ENCODE measurements around the gene LMBRD2.

LMBRD2 gene

DNA sequence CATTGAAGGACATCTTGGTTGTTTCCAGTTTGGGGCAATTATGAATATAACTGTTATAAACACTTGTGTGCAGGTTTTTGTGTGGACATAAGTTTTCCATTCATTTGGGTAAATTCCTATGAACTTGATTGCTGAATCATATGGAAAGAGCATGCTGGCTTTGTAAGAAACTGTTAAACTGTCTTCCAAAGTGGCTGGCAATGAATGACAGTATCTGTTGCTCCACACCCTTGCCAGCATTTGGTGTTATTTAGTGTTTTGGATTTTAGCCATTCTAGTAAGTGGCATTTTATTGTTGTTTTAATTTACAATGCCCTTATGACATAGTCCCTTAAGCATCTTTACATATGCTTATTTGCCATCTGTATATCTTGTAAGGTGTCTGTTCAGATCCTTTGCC lies 55.2 kb downstream of the LMBRD2 start:
- DNase-seq: no peak

DNA sequence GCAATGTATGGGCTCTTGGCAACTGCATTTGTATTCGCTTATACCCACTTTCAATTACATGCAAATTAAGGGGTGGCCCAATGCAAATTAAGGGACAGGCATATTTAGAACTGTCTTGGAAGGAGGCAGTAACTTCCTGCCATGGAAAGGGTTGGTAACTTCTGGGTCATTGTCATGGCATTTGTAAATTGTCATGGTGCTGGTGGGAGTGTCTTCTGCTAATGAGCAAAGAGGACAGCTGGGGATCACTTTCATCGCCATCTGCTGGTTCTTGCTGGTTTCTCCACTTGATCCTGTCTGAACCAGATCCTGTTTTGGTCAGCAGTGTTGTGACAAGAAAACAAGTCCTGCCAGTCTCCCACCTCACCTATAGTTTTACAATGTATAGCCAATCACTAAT lies 61.7 kb downstream of the LMBRD2 start:
- peak; percentile 68 for DNase-seq

DNA sequence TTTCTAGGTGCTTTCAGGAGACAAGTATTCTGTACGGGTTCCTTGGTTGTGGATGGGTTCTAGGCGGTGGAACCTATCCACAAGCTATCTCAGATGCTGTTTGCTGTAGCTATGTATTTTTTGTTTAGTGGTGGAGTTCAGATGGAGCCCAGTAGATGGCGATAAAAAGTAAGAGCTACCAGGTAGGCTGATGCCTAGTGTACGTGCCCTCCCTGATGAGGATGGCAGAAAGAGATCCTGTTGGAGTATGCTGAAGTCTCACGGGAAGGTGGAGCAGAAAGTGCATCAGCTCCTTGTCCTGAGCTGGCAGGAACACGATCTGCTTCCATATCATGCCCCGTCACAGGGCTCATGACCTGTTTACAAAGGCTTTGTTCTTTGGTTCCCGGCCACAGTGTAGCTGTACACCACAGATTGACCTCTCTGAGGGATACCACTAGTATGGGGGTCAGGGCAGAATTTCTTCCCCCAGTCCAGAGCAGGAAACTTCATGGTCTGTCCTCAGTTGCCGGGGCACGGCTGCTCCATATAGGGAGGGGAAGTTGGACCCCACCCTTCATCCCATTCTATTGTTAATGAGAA lies 72.4 kb downstream of the LMBRD2 start:
- DNase-seq: peak; percentile 31

DNA sequence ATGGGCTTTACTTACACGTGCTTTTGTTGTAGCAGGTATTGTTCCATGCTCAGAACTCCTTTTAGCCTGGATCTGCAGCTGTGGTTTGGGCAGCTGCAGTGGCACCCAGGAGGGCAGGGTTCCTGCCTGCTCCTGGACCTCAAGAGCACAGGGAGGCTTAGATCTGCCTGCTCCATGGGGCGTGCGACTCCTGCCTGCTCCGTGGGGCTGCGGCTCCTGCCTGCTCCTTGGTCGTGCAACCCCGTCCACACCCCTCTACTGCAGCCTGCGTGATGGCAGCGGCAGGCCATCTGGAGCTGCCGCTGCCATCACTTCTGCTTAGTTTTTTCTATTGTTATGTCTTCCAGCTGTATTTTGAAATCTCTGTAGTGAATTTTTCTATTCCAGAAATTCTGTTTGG lies 73.3 kb downstream of the LMBRD2 start:
- no peak for DNase-seq

DNA sequence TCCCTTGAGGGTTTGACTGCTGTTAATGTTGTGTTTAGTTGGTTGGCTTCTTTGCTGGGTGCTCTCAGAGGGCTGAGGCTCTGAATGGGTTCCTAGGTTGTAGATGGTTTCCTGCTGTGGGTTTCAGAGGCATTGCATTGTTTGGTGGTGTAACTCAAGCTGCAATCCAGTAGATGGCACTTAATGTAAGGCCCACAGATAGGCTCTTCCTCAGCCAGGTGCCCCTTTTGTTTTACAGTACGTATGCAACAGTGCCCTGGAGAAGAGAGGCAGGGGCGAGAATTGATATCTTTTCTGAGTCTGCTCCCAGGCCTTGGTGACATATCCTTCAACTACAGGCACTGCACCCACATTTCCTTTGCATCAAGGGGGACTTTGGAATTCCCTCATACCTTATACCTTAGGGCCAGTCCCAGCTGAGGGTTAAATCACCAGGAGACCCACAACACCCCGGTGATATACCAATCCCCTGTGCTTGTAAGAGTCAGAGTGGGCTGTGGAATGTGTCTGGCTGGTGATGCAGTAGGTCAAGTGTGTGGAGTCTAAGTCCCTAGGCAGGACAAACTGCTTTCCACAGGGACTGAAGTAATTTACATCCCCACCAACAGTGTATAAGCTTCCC lies 78.0 kb downstream of the LMBRD2 start:
- no peak for DNase-seq

DNA sequence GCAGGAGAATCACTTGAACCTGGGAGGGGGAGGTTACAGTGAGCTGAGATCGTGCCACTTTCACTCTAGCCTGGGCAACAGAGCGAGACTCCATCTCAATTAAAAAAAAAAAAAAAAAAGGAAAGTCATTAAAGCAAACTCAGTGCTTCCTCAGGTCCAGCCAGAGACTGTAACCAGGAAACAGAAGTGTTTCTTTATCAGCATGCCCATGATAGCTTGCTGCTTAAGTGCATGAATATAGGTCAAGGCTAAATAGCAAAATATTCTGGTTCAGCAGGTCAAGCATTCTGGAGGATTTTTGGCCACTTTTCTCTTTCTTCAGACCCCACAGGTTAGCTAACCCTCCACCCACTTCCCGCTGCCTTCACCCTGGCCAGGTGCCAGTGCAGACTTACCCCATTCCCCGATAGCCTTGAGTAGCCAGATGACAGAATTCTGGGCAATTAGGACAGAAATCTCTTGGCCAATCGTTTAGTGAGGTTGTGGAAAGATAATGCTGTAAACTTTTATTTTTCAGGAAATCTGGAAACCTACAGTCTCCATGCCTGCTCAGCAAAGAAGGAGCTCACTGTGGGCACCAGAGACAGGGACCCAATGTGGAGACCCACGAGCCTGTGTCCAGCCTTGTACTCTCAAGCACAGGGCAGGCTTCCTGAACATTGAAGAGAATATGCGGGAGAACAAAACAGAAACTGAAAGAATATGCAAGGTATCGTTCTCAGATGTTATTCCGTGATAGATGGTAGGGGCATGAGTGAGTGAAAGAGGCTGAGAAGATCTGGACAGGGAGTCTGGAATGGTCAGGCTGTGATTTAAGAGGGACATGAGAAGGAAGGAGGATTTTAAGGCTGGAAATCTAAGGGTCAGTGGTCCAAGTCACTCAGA lies 80.8 kb downstream of the LMBRD2 start:
- DNase-seq: no peak

DNA sequence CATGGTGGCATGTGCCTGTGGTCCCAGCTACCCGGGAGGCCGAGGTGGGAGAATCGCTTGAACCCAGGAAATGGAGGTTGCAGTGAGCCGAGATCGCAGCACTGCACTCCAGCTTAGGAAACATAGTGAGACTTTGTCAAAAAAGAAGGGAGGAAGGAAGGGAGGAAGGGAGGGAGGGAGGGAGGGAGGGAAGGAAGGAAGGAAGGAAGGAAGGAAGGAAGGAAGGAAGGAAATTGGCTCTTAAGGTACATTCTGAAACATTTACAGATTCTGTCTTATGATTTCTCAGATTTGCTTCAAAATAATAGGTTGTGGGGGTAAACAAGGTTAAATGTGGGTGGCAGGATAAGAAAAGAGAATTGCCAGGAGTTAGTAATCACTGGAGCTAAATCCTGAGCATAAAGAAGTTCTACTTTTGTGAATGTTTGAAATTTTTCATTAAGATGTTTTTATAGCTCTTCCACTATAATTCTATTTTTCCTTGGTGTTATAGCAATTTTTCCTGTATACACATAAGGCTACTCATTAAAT lies 82.9 kb downstream of the LMBRD2 start:
- DNase-seq: no peak

DNA sequence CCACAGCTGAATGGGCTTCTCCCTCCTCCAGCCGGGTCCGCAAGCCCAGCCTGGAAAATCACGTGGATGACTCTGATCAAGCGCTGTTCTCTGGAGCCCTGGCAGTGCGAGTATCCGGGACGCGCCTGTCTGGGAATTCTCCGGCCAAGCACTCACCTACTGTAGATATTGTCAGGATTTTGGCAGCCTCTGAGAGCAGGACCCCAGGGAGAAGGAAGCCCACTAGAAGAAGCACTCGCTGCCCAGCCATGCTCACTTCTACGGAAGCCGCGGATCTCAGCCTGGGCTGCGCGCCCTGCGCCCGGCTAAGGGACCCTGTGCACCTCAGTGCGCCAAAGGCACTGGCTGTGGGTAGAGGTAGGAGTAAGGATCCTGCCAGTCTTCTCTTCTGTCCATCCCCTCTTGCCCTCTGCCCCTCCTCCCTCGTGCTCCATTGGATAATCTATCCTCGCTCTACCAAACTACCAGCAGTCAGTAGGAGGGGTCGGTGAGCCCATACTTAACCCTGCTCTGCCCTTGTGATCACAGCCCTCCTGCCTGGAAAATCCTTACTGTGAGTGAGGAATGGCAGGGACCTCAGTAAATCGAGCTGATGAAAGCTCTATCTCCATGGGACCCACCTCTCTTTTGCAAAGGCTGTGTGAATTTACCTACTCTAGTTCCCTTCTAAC lies 85.0 kb downstream of the LMBRD2 start, which contains the start of gene UGT3A2:
TSS of gene UGT3A2 (minus strand) at position 343 of the 671 bp plus-strand sequence. CDS start at position 250, 93 bp downstream.
- DNase-seq: peak; percentile 33

DNA sequence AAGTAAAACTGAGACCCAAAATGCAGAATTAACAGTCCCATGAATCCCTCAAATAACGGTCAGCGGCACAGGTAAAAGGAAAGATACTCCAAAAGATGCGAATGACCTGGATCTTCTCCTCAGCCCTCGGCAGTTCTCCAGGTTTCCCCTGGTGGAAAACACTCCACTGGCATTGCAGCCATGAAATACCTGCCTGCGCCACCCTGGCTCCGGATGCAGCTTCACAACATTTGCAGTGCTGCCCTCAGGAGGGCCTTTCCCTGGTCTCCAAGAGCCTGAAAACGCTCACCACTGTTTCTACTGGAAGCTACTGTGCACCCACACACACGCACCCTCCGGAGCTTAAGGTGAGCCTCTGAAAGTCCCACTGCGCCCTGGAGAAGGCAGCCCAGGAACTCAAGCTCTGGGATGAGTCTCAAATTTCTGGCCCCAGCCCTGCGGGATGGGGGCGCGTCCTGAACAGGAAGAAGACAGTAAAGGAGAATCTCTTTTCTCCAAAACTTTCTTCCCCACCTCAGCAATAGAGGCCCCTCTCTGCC lies 85.6 kb downstream of the LMBRD2 start:
- no peak for DNase-seq

DNA sequence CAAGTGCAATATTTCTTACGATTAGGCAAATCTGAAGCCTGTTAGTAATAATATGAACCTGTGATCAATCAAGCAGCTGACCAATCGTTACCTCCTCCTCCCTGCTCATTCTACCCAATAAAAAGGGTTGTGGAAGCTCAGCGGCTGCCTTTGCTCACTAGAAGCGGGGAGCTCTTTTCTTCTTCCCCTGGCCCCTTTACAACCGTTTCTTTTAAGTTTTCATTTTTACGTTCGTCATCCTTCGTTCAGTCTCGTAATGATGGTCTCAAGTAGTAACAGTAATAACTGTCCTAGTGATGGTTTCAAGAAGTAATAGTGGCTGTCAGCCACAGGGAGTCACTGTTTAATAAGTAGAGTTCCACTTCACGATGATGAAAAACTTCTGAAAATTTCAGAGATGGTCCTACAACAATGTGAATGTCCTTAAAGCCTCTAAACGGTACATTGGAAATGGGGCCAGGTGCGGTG lies 91.2 kb downstream of the LMBRD2 start:
- no peak for DNase-seq

DNA sequence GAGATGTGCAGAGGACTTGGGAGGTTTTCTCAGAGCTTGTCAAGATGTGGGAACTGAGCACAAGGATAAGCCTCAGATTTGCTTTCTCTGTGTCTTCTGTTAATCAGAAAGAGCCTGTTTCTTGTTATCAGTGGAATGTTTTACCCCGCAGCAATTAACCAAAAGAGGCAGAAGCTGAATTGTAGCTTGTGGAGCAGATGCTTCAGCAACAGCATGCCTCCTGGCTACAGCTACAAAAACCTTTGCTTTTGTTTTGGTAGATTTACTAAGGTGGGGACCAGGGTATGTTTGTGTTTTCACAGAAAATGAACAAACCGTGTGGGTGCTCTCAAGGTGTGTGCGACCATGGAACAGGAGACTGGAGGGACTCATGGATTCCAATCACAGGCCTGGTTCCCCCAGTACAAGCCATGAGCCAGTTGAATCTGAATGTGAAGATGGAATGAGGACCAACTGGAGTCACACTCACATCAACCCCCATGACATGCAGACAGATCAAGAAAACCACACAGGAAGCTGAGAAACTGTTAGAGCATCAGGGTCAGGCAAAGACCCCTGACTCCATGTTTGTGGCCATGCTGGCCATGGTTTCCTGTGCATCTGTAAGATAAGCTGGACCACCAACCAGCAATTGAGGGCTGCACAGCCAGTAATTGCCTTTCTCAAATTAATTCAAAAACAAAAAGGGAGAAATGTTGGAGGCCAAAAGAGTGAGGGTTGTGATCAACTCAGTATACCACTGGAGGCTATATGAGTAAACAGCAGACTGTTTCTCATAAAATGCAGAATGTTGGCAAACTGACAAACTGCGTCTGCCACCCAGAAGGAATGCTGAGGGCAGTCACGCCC lies 91.9 kb downstream of the LMBRD2 start:
- no peak for DNase-seq

DNA sequence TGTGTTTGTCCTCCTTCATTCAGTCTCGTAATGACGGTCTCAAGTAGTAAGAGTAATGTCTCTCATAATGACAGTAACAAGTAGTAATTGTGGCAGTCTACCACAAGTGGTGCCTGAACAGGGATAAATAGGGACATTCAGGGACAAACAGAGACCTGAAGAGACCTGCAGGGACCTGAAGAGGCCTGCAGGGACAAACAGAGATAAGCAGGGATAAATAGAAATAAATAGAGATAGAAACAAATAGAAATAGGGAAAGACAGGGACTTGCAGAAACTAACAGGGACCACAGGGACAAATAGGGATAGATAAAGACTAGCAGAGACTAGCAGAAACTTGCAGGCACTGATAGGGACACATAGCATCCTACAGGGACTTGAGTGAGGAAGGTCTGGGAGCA lies 92.9 kb downstream of the LMBRD2 start:
- DNase-seq: no peak

DNA sequence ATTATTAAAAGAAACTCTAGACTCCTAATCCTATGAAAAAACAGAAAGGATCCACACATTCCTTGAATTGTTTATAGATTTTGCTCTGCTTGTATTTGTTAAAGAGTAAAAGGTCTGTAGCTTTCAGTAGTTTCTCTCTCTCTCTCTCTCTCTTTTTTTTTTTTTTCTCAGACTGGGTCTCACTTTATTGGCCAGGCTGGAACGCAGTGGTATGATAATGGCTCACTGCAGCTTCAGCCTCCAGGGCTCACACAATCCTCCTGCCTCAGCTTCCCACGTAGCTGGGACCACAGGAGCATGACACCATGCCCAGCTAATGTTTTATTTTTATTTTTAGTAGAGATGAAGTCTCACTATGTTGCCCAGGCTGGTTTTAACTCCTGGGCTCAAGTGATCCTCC lies 94.3 kb downstream of the LMBRD2 start:
- no peak for DNase-seq

DNA sequence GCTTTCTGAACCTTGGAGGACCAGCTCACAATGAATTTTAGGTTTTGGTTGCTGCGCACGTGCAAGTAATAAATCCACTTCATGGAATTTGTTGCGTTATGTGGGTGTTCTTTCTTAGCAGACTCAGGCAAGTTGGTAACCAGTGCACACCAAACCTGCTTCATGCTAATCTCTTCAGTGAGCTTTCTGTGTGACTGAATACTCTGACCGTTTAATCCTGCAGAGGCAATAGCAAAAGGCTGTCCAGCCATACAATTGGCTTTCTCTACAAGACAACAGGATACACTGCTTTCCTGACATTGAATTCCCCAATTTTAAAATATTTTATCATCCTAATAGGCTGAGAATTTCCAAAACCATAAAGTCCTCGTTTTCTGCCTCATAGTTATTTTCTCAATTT lies 95.3 kb downstream of the LMBRD2 start:
- DNase-seq: no peak

DNA sequence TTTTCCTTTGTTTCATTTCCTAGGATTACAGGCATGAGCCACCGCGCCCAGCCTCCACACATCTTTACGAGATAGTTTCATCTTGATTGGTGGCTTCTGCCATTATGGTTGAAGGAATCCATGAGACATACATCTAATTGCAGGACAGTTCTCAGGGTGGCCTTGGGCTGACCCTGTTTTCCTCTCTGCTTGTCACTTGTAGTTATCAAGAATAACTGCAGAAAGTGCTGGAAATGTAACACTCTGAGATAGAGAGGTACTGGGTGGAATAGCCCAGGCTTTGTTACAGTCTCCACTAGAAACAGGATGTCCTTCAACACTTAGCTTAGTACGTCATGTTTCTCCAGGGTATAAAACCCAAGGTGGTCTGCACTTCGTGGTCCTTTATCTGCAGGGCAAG lies 95.7 kb downstream of the LMBRD2 start:
- no peak for DNase-seq

DNA sequence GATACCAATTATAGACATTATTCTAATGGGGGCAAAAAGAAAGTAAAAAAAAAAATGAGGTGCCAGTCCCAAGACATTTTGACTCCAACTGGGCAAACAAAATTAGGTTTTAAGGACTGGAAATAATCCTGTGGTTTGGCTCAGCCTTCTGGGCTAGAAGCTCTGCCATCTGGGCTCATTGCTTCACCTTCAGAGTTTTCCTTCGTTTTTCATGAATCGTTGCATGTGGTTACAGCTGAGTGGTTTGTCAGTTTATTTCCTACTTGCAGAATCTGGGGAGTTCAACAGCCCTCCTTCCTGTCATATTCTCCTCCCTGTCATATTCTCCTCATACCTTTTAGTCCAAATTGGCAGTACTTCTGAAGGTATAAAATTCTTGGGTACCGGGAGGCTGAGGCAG lies 97.0 kb downstream of the LMBRD2 start:
- no peak for DNase-seq

DNA sequence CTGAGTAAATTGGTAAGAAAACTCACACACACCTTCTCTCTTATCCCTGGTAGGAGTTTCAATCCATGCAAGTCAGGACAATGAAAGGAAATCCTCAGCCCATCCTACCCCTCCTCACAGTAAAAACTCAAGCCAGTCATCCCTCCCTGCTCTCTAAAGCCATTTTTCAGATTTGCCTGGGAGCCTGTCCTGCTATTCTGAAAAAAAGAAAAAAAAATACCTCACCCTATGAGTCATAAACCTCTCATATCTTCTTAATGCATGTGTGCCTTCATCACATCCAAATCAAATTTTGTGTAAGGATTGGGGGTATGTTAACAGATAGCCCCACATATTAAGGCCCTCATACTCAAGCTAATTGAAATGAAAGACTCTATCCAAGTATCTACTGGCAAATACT lies 99.1 kb downstream of the LMBRD2 start:
- DNase-seq: no peak

DNA sequence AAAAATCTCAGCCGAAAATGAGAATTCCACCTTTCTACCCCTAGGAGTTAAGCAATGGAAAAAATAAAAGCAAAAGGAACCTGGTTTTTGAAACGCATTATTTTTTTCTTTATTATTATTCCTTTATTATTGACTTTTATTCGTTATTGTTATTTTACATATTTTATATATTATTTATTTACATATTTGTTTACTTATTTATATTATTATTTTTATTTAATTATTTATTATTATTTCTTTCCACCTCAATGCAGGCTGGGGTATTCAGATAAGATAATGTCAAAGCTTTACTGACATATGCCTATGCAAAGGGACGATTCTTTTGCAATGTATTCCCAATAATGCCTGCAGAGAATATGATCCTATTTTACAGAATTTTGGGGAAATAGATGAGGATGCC lies 101.7 kb downstream of the LMBRD2 start:
- no peak for DNase-seq

All from NCI-H524 treated with DMSO at 0.1 percent for 48 hours (cell line).